WERI-Rb-1 (cell line): ENCODE data around the gene GGCX.

Source experiments
- DNase-seq: peaks from one replicate; pipeline ENCODE4 v3.0.0-alpha.2; 2020
- H3K27ac ChIP-seq: fragments of 250-450 bp; sonication (Bioruptor Pico); 2 replicates; pipeline ENCODE4 v1.5.1; 2020; ENCODE audit warnings: mild to moderate bottlenecking, moderate library complexity
- H3K27me3 ChIP-seq: fragments of 250-450 bp; sonication (Bioruptor Pico); 2 replicates; pipeline ENCODE4 v1.5.1; 2021; ENCODE audit warnings: mild to moderate bottlenecking, low read depth, moderate library complexity; ENCODE audit not compliant: insufficient read depth, severe bottlenecking
- H3K36me3 ChIP-seq: fragments of 250-450 bp; sonication (Bioruptor Pico); 2 replicates; pipeline ENCODE4 v1.5.1; 2020; ENCODE audit warnings: mild to moderate bottlenecking, moderate library complexity
- H3K4me3 ChIP-seq: 2 replicates; pipeline ENCODE4 v1.5.1; 2011; ENCODE audit warnings: low read depth, mild to moderate bottlenecking, control low read depth, low read length
- H3K9me3 ChIP-seq: fragments of 250-450 bp; sonication (Bioruptor Pico); 2 replicates; pipeline ENCODE4 v1.5.1; 2021; ENCODE audit warnings: mild to moderate bottlenecking, moderate library complexity; ENCODE audit not compliant: severe bottlenecking
- TF ChIP-seq, protein P1 (sequence below): IDR thresholded peaks from 2 replicates; pipeline ENCODE4 v1.5.1; 2011; ENCODE audit warnings: low read depth, mild to moderate bottlenecking, control low read depth, inconsistent platforms, low read length

GGCX gene

DNA sequence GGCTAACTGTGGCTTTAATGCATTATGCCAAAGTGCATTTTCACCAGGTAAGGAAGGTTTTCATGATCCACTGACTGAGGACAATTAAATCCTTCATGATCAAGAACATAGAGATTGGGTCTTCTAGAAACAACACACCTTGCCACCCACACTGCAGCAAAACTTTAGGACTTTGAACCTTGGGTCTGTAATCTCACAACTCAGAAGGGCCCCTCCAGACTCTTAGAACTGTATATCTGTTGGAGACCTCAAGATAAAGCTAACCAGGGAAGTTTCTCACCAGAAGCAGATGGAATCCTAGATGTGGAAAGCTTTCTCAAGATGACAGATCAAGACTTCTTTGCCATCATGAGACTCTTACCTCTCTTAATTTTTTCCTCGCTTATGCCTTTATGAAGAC, 64.9 kb downstream of the GGCX start:
- H3K27ac ChIP-seq: no peak overlapping the region
- no peak overlapping the region for H3K4me3 ChIP-seq
- TF ChIP-seq, protein P1, sequence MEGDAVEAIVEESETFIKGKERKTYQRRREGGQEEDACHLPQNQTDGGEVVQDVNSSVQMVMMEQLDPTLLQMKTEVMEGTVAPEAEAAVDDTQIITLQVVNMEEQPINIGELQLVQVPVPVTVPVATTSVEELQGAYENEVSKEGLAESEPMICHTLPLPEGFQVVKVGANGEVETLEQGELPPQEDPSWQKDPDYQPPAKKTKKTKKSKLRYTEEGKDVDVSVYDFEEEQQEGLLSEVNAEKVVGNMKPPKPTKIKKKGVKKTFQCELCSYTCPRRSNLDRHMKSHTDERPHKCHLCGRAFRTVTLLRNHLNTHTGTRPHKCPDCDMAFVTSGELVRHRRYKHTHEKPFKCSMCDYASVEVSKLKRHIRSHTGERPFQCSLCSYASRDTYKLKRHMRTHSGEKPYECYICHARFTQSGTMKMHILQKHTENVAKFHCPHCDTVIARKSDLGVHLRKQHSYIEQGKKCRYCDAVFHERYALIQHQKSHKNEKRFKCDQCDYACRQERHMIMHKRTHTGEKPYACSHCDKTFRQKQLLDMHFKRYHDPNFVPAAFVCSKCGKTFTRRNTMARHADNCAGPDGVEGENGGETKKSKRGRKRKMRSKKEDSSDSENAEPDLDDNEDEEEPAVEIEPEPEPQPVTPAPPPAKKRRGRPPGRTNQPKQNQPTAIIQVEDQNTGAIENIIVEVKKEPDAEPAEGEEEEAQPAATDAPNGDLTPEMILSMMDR: no peak
- H3K27me3 ChIP-seq: no peaks in the 10 kb centered on the region
- DNase-seq: no peak
- no peaks in the 10 kb centered on the region for H3K36me3 ChIP-seq
- no peaks in the 10 kb centered on the region for H3K9me3 ChIP-seq
